ENCODE data around the gene IL1RN. TPM values are rescaled to one million over a fixed set of nuclear protein-coding genes. Genes with fewer than 3 reads are reported as not detected.

Gene IL1RN
- total and polyA plus RNA-seq, 2 donors (not counting 3 experiments of a cell fraction or from before 2014, with no cell fraction given): not detected

DNA sequence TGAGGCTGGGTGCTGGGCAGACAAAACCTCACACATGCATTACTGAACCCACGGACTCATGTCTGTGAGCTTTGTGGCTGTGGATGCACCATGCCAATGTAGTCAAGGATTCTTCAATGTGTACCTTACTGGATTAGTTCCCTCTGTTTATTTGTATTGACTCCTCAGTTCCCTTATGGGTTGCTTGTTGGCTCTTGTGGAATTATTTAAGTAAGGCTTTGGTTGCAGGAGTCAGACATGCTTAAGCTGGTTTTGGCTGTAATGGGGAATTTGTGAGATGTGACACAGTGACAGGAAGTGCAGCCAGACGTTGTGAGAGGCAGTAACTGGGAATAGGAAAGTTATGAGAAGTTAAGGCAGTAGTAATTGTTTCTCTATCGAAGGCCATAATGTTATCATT, 13.6 kb upstream of the IL1RN start:
- no peaks in the 10 kb centered on the region for H3K9me3 ChIP-seq (replicated peaks; ENCODE audit: control insufficient read depth, insufficient read depth, low read length)
- no peak for FAIRE-seq
- CTCF ChIA-PET: no interaction called here
- H4K20me1 ChIP-seq (replicated peaks; ENCODE audit: control insufficient read depth, extremely low read depth, insufficient read depth, low read length): no peaks in the 10 kb centered on the region
- dilution Hi-C loops (cut with MboI; ENCODE audit: extremely low pct_ligation_motif_present, low sequenced_read_pairs): no loop called here
- no TSS peak for BruUV-seq (replicated peaks)
- POLR2A ChIA-PET: no interaction called here
- H3K4me3 ChIP-seq (replicated peaks in 1 of 3; ENCODE audit: insufficient read depth in 1 of 3, low read depth in 1 of 3, low read length in 3 of 3): no peak overlapping the region
- no peak for DNase-seq (ENCODE audit: low read depth, low spot score)
- intact Hi-C loops (cut with micrococcal nuclease): no loop called here
- H3K27me3 ChIP-seq (ENCODE audit: control insufficient read depth in 2 of 2, insufficient read depth in 2 of 2, low read length in 2 of 2): no peaks in the 10 kb centered on the region
- no peak overlapping the region for H2AFZ ChIP-seq (ENCODE audit: low read depth, low read length)
- no peak overlapping the region for H3K9ac ChIP-seq (replicated peaks; ENCODE audit: extremely low read depth, insufficient read depth, low read length)
- TF ChIP-seq MYC (IDR thresholded peaks at IDR 0.05; ENCODE audit: low read depth, low read length): no peak
- H3K27ac ChIP-seq (ENCODE audit: insufficient read depth, low read depth, low read length): no peak overlapping the region
- H3K36me3 ChIP-seq (ENCODE audit: control insufficient read depth in 2 of 2, extremely low read depth in 1 of 2, insufficient read depth in 2 of 2, low read length in 2 of 2): no peaks in the 10 kb centered on the region
- H3K9me1 ChIP-seq (replicated peaks; ENCODE audit: control insufficient read depth, extremely low read depth, insufficient read depth, low read length): no peaks in the 10 kb centered on the region
- no peaks in the 10 kb centered on the region for H3K79me2 ChIP-seq (ENCODE audit: control insufficient read depth, insufficient read depth, low read length)
- no peaks in the 10 kb centered on the region for H3K4me1 ChIP-seq (ENCODE audit: control insufficient read depth, extremely low read depth, insufficient read depth, low read length)
- no peak overlapping the region for H3K4me2 ChIP-seq (ENCODE audit: insufficient read depth, low read length)

DNA sequence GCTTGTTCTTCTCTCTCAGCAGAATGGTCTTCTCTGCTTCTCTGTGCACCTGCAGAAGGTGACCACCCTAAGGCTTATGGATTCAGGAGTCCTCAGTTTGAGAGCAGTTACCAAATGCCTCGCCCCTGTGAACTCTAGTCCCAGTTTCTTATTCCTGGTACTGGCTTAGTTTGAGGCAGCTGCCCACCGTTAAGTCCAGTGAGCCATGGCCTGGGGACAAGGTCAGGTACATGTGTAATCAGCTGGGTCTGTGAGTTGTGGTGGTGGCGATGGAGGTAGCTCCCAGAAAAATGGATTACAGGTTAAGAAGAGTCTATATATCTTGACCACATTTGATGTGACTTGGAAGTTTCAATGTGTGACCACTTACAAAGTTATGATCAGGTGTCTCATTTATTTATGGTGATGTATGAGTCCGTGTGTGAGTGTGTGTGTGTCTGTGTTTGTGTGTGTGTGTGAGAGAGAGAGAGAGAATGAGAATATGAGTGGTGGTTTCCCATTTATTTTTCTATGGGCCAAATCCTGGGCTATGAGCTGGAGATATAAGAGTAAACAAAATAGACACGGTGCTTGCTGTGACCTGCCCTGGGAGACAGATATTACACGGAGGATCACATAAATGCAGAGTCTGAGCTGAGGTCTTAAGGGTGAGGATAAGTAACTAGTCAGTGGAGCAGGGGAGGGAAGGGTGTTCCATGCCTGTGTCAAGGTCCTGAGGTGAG, 13.0 kb upstream of the IL1RN start:
- H3K9ac ChIP-seq (replicated peaks; ENCODE audit: extremely low read depth, insufficient read depth, low read length): no peak overlapping the region
- H3K36me3 ChIP-seq (ENCODE audit: control insufficient read depth in 2 of 2, extremely low read depth in 1 of 2, insufficient read depth in 2 of 2, low read length in 2 of 2): no peaks in the 10 kb centered on the region
- DNase-seq (ENCODE audit: low read depth, low spot score): no peak
- ChIA-PET POLR2A (no interaction called here), CTCF (no interaction called here)
- no peak overlapping the region for H3K4me3 ChIP-seq (replicated peaks in 1 of 3; ENCODE audit: insufficient read depth in 1 of 3, low read depth in 1 of 3, low read length in 3 of 3)
- H3K79me2 ChIP-seq (ENCODE audit: control insufficient read depth, insufficient read depth, low read length): no peaks in the 10 kb centered on the region
- no peak overlapping the region for H3K4me2 ChIP-seq (ENCODE audit: insufficient read depth, low read length)
- no peaks in the 10 kb centered on the region for H3K9me1 ChIP-seq (replicated peaks; ENCODE audit: control insufficient read depth, extremely low read depth, insufficient read depth, low read length)
- no peaks in the 10 kb centered on the region for H3K9me3 ChIP-seq (replicated peaks; ENCODE audit: control insufficient read depth, insufficient read depth, low read length)
- intact Hi-C loops (cut with micrococcal nuclease) (no loop called here), dilution Hi-C loops (cut with MboI; ENCODE audit: extremely low pct_ligation_motif_present, low sequenced_read_pairs) (no loop called here)
- H2AFZ ChIP-seq (ENCODE audit: low read depth, low read length): no peak overlapping the region
- FAIRE-seq: no peak
- no peak overlapping the region for H3K27ac ChIP-seq (ENCODE audit: insufficient read depth, low read depth, low read length)
- TF ChIP-seq FOS (IDR thresholded peaks at IDR 0.05; ENCODE audit: borderline replicate concordance, insufficient read depth, low read length) (no peak), MYC (IDR thresholded peaks at IDR 0.05; ENCODE audit: low read depth, low read length) (no peak), EZH2 (IDR thresholded peaks at IDR 0.05; ENCODE audit: borderline replicate concordance, low read depth, low read length, severe bottlenecking) (no peak), POLR2AphosphoS5 (IDR thresholded peaks at IDR 0.05; ENCODE audit: insufficient read depth, low read depth, low read length) (no peak), POLR2A (IDR thresholded peaks at IDR 0.05; ENCODE audit: low read depth, low read length) (no peak), JUN (IDR thresholded peaks at IDR 0.05; ENCODE audit: borderline replicate concordance, insufficient read depth, insufficient read length, low read depth) (no peak), GATA2 (IDR thresholded peaks at IDR 0.05; ENCODE audit: insufficient read depth, insufficient read length, low read depth, low read length) (no peak)
- TF ChIP-seq, protein P1, sequence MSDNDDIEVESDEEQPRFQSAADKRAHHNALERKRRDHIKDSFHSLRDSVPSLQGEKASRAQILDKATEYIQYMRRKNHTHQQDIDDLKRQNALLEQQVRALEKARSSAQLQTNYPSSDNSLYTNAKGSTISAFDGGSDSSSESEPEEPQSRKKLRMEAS (IDR thresholded peaks at IDR 0.05; ENCODE audit: insufficient read depth, insufficient read length): no peak
- TF ChIP-seq, protein P2, sequence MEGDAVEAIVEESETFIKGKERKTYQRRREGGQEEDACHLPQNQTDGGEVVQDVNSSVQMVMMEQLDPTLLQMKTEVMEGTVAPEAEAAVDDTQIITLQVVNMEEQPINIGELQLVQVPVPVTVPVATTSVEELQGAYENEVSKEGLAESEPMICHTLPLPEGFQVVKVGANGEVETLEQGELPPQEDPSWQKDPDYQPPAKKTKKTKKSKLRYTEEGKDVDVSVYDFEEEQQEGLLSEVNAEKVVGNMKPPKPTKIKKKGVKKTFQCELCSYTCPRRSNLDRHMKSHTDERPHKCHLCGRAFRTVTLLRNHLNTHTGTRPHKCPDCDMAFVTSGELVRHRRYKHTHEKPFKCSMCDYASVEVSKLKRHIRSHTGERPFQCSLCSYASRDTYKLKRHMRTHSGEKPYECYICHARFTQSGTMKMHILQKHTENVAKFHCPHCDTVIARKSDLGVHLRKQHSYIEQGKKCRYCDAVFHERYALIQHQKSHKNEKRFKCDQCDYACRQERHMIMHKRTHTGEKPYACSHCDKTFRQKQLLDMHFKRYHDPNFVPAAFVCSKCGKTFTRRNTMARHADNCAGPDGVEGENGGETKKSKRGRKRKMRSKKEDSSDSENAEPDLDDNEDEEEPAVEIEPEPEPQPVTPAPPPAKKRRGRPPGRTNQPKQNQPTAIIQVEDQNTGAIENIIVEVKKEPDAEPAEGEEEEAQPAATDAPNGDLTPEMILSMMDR (IDR thresholded peaks at IDR 0.05; ENCODE audit: extremely low read depth in 1 of 2, insufficient read depth in 1 of 2, low read depth in 1 of 2, low read length in 2 of 2): no peak
- no peaks in the 10 kb centered on the region for H3K4me1 ChIP-seq (ENCODE audit: control insufficient read depth, extremely low read depth, insufficient read depth, low read length)
- H4K20me1 ChIP-seq (replicated peaks; ENCODE audit: control insufficient read depth, extremely low read depth, insufficient read depth, low read length): no peaks in the 10 kb centered on the region
- no peaks in the 10 kb centered on the region for H3K27me3 ChIP-seq (ENCODE audit: control insufficient read depth in 2 of 2, insufficient read depth in 2 of 2, low read length in 2 of 2)
- no TSS peak for BruUV-seq (replicated peaks)
